Hepatocyte (in vitro differentiated cells): Measurements from ENCODE around the gene RNASEL. TPM values are rescaled to one million over a fixed set of nuclear protein-coding genes. Genes with fewer than 3 reads are reported as not detected.

Experiments used
- DNase-seq: peaks from one replicate; pipeline ENCODE4 v3.0.0-alpha.2; 2016; ENCODE audit warnings: low spot score
- H2AFZ ChIP-seq: fragments of 200-600 bp; sonication (generic); 2 replicates; pipeline ENCODE4 v1.6.0; 2016; ENCODE audit warnings: antibody characterized with exemption, mild to moderate bottlenecking
- H3K27ac ChIP-seq: fragments of 200-600 bp; sonication (generic); 2 replicates; pipeline ENCODE4 v1.5.1; 2016; ENCODE audit warnings: mild to moderate bottlenecking
- H3K27me3 ChIP-seq: fragments of 200-600 bp; sonication (generic); 2 replicates; pipeline ENCODE4 v1.6.1; 2016
- H3K36me3 ChIP-seq: fragments of 200-600 bp; sonication (generic); replicated peaks from 2 replicates; pipeline ENCODE4 v1.5.1; 2016; ENCODE audit warnings: low read depth; ENCODE audit not compliant: insufficient read depth
- H3K4me1 ChIP-seq: fragments of 200-600 bp; sonication (generic); 2 replicates; pipeline ENCODE4 v1.5.1; 2016; ENCODE audit warnings: mild to moderate bottlenecking, moderate library complexity; ENCODE audit not compliant: insufficient read depth
- H3K4me2 ChIP-seq: fragments of 200-600 bp; sonication (generic); 2 replicates; pipeline ENCODE4 v1.6.0; 2016
- H3K4me3 ChIP-seq: fragments of 200-600 bp; sonication (generic); 2 replicates; pipeline ENCODE4 v1.5.1; 2016; ENCODE audit warnings: mild to moderate bottlenecking
- H3K79me2 ChIP-seq: fragments of 200-600 bp; sonication (generic); 2 replicates; pipeline ENCODE4 v1.6.0; 2017; ENCODE audit warnings: mild to moderate bottlenecking
- H3K9me2 ChIP-seq: fragments of 200-600 bp; sonication (generic); replicated peaks from 2 replicates; pipeline ENCODE4 v1.6.0; 2017; ENCODE audit warnings: mild to moderate bottlenecking; ENCODE audit not compliant: insufficient read depth
- H3K9me3 ChIP-seq: fragments of 200-600 bp; sonication (generic); 2 replicates; pipeline ENCODE4 v1.5.1; 2016; ENCODE audit warnings: low read depth, mild to moderate bottlenecking
- H4K20me1 ChIP-seq: fragments of 200-600 bp; sonication (generic); 2 replicates; pipeline ENCODE4 v1.6.0; 2016; ENCODE audit warnings: mild to moderate bottlenecking; ENCODE audit not compliant: insufficient read depth, poor library complexity, severe bottlenecking
- CTCF ChIP-seq: fragments of 200-600 bp; sonication (generic); IDR thresholded peaks from 2 replicates; pipeline ENCODE4 v1.5.1; 2016; ENCODE audit warnings: antibody characterized with exemption, mild to moderate bottlenecking; ENCODE audit not compliant: poor library complexity
- EZH2 ChIP-seq: fragments of 200-600 bp; sonication (generic); IDR thresholded peaks from 2 replicates; pipeline ENCODE4 v1.6.1; 2016; ENCODE audit warnings: antibody characterized with exemption, mild to moderate bottlenecking, borderline replicate concordance
- EZH2phosphoT487 ChIP-seq: fragments of 200-600 bp; sonication (generic); IDR thresholded peaks from one replicate; pipeline ENCODE4 v1.6.1; 2018; ENCODE audit warnings: antibody characterized with exemption, mild to moderate bottlenecking, low read depth, moderate library complexity; ENCODE audit not compliant: unreplicated experiment, severe bottlenecking
- WGBS: methylation state at CpG from one replicate; pipeline ENCODE4 v1.1.6; 2016; ENCODE audit warnings: low lambda C conversion rate; ENCODE audit errors: missing lambda C conversion rate; 5-methylcytosine and 5-hydroxymethylcytosine counted together
- polyA plus RNA-seq: library from polyadenylated mRNA; unstranded; fragments of >200 nt; fragmentation: Nextera tagmentation; extraction: Ambion mirVana; gene quantifications from 2 replicates; pipeline ENCODE4 v1.2.1, GENCODE V29; 2016
- total RNA-seq: library from RNA; depleted of rRNA; stranded (reverse); fragments of >200 nt; gene quantifications from 2 replicates; pipeline ENCODE4 v1.2.3, GENCODE V29; 2014

The RNASEL gene
- total and polyA plus RNA-seq, 2 experiments from 2014 or later = 5.3 to 6.8 TPM

- Histone ChIP-seq H3K9me3 (no peaks in the 10 kb centered on the region), H3K4me3 (no peak overlapping the region), H2AFZ (no peak overlapping the region), H3K79me2 (no peaks in the 10 kb centered on the region), H4K20me1 (no peaks in the 10 kb centered on the region), H3K4me1 (peaks cover 7% of the 10 kb centered on the region), H3K9me2 (no peaks in the 10 kb centered on the region), H3K27ac (no peak overlapping the region), H3K27me3 (peaks cover 3% of the 10 kb centered on the region), H3K4me2 (no peak overlapping the region), H3K36me3 (no peaks in the 10 kb centered on the region)
- DNase-seq = no peak
- TF ChIP-seq EZH2 = no peak
- no peak for TF ChIP-seq CTCF
- TF ChIP-seq EZH2phosphoT487 = no peak
These were observed 32.0 kb upstream of the RNASEL start for GRCh38 chr1:182620924-182621585.

- Histone ChIP-seq H2AFZ (no peak overlapping the region), H3K4me1 (peaks cover 24% of the 10 kb centered on the region), H3K27ac (no peak overlapping the region), H4K20me1 (no peaks in the 10 kb centered on the region), H3K9me2 (no peaks in the 10 kb centered on the region), H3K36me3 (no peaks in the 10 kb centered on the region), H3K79me2 (no peaks in the 10 kb centered on the region), H3K4me2 (no peak overlapping the region), H3K27me3 (peaks cover 11% of the 10 kb centered on the region), H3K4me3 (no peak overlapping the region), H3K9me3 (no peaks in the 10 kb centered on the region)
- no peak for DNase-seq
- no peak for TF ChIP-seq EZH2phosphoT487
- no peak for TF ChIP-seq CTCF
- TF ChIP-seq EZH2 = no peak
- WGBS = 45% methylated on average over 6 of the region's 6 CpGs
These were observed 28.8 kb upstream of the RNASEL start for GRCh38 chr1:182617734-182618351.

- Histone ChIP-seq H3K4me1 (peaks cover 24% of the 10 kb centered on the region), H2AFZ (no peak overlapping the region), H3K79me2 (no peaks in the 10 kb centered on the region), H3K9me2 (no peaks in the 10 kb centered on the region), H3K36me3 (no peaks in the 10 kb centered on the region), H3K9me3 (no peaks in the 10 kb centered on the region), H3K4me3 (no peak overlapping the region), H3K27ac (no peak overlapping the region), H3K4me2 (no peak overlapping the region), H4K20me1 (no peaks in the 10 kb centered on the region), H3K27me3 (peaks cover 11% of the 10 kb centered on the region)
- WGBS = 33% methylated on average over 4 of the region's 4 CpGs
- DNase-seq = no peak
- TF ChIP-seq EZH2phosphoT487 (no peak), CTCF (no peak), EZH2 (no peak)
These were observed 28.0 kb upstream of the RNASEL start for GRCh38 chr1:182617014-182617429.
